ENCODE results near the gene PPP1R15A.

- TF ChIP-seq EZH2 (IDR thresholded peaks at IDR 0.05), result no peak
- TF ChIP-seq CTCF (IDR thresholded peaks at IDR 0.05), result no peak
- no peak for TF ChIP-seq EZH2phosphoT487 (IDR thresholded peaks at IDR 0.05)
Observed at GRCh38 chr19:48881741-48882657, 9.8 kb downstream of the PPP1R15A start.
